CD1c-positive myeloid dendritic cell (primary cell): ENCODE results near the gene SWI5.

Source experiments
- DNase-seq: peaks from one replicate; pipeline ENCODE4 v3.0.0-alpha.2; 2016; ENCODE audit errors: extremely low spot score

Gene SWI5

DNA sequence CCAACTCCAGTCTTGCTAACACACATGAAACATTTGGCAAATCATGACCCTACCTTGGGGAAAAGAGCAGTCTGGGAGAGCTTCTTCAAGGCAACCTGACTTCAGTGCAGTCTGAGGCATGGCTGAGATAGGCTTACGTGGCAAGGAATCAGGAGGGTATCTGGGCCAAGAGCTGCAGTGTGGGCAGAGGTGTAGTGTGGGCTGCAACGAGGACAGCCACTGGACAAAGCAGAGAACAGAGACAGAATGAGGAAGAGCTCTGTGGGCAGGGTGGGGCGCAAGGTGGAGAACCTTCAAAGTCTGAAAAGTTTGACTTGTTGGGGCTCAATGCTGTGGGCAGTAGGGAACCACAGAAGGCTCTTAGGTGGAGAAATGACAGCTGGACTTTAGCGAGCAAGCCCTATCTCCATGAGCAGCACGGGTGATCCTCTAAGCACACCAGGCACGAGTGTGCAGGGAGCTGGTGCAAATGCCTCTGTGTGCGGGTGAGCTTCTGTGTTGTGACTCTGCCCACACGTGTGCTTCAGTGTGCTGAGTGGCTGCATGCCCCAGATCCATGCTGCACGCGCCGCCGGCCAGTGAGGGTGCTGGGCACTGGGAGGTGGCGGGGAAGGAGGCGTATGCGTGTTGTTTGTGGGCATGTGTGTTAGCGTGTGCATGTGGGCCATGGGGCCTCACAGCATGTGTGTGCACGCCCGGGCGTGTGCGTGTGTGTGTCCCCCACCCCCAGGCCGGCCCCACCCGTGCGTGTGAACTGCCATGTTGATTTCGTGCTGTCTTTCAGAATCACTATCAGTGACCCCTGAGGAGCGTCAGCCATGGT lies 23.5 kb upstream of the SWI5 start:
- DNase-seq = peak; percentile 13

DNA sequence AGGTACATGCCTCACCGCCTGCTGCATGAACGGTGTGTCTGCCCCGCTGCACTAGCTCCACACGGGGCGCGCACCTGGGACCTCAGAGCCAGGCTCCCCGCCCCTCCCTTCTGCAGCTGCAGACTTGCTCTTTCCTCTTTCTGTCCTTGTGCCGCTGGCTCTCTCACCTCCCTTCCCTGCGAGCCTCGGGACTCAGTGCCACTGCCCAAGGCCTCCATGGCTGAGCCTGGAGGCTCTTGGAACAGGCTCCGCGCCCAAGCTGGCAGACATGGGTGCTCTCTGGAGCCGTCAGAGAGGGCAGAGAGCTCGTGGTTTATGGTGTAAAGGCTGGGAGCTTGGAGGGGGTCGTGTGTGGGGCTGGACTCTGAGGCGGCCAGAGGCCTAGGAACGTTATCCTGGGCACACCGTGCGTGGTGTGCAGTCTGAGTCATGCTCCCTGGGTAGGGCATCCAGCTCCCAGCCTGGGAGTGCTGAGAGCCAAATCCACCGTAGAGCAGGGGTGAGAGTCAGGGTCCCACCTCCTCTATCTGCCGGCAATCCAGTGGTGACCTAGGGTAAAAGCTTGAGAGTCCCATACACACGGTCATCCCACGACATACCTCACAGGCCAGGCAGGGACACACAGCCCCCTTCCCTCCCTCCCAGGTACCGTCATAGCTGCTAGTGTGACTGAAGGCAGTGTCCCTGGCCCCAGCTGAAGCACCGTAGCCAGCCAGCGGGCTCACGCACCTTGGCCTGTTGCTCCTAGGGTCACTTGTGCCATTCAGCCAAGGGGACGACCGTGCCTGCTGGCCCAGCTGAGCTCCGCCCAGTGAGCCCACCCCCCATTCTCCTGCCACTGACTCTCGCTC lies 22.7 kb upstream of the SWI5 start:
- no peak for DNase-seq

DNA sequence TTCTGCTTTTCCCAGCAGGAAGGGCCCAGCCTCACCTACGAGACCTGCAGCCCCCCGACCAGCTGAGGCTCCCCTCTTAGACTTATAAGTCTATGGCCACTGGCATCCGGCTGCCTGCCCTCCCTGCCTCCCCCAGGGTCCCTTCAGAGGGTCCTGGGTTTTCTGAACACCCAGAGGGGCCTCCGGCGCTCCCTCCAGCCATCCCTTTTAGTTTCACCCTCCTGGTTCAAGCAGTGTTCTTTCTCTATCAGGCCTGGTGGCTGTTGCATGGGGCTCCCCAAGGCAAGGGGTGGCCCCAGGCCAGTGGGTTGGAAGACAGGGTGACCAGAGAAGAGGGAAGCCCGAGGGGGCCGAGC lies 22.1 kb upstream of the SWI5 start:
- DNase-seq = no peak

DNA sequence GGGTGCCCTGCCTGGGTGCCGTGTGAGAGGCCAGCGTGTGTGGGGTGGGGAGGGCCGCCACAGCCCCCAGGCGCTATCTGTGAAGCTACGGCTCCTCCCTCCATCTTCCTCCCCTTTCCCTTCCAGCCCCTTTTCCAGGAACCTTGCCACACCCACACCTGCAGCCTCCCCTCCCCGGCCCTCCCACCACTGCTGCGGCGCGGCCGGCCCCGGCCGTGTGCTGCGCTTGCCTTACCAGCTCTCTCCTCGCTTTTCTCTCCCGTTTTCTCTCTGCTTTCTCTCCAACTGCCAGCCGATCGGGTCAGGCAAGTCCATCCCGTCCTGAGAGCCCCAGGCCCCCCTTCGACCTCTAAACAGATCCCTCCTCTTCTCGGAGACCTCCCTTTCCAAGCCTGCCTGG lies 21.7 kb upstream of the SWI5 start:
- DNase-seq = no peak

DNA sequence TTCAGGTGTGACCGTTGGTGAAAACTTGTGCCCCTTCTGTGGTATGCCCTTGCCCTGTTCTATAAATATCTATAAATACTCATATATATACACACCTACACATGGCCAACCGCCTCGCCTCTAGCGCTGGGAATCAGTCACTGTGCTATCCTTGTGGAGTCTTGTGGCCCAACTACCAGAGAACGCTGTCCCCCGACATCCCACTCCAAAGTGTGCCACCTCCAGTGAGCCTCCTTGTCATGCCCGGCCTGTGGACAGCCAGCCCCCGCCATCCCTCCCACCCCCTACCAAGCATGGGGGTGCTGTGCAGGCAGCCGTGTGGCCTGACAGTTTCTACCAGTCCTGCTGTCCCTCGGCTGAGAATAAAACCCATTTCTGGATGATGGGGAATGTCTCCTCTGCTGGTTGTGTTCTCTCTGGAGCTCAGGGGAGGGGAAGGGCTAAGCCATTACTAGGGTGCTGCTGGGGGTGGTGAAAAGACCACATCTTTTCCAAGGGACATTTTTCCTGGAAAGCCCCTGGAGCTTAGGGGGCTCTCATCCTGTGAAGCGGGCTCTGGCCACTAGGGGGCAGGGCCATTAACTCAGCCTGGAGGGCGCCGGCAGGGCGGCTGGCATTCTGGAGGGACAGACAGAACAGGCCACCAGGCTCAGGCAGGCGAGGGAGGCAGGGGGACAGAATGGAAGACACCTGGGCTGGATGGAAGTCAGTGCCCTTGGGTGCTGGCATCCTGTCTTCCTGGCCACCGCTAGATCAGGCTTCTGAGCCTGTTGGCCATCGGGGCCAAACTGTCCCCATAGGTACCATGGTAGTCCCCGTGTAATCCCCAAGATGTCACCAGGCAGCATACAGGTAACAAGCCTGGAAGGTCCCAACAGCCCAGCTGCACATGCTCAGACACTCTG lies 21.0 kb upstream of the SWI5 start:
- DNase-seq = peak; percentile 56

DNA sequence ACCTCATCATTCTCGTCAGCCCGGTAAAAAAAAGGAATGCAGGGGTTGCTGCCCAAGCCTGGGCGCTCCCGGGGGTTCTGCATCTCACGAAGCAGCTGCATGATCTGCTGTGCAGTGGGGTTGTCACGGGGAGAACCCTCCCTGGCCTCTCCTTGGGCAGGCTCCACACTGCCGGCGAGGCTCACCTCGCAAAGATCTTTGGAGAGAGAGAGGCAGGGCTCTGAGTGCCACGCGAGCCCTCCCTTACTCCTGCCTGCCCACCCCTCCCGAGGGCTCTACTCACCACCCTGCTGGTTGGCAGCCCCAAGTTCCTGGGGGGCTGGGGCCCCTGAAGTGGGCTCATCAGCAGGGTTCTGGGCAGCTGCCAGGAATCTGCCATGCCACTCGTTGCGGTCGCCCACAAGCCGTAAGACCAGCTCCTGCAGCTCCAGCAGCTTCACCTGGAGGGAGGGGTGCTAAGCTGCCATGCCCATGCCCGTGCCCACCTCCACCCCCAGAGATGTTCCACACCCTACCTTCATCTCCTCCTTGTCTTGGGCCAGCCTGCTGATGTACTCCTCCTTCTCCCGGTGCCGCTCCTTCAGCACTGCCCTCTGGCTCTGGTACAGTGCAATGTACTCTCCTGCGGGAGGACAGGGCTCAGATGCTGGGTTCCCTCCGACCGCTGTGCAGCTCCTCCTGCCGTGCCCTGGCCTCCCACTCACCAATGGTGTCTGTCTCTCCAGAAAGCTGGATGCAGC lies 18.8 kb upstream of the SWI5 start:
- DNase-seq = no peak

DNA sequence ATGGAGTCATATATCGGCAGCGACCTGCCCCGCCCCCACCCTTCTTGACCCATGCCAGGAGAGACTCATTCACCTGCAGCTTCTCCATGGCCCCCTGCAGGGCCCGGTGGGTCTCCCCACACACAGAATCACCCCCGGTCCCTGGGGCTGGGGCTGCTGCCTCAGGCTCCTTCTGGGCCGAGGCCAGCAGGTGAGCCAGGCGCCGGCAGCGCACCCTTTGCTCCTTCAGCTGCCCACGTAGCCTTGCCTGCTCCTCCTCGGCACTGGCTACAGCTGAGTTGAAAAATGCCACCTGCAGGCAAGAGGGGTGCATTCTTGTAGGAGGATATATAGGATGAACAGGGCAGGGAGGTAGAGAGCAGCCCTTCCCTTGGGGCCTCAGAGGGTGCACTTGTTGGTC lies 18.2 kb upstream of the SWI5 start:
- no peak for DNase-seq

DNA sequence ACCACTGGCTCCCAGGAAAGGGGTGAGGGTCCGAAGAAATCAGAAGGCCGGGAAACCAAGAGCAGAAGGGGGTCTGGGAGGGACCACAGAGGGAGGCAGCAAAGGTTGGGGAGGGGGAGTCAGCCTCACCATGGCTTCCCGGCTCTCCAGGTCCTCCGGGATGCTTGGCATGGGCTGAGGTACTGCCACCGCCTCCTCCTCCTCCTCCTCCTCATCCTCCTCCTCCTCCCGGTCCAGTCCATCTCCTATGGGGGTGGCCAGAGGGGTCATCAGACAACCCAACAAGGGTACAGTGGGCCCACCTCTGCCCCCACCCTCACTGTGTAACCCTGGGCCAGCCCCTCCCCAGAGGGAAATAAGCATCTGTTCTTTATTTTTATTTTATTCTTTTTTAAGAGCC lies 17.8 kb upstream of the SWI5 start:
- DNase-seq = no peak

DNA sequence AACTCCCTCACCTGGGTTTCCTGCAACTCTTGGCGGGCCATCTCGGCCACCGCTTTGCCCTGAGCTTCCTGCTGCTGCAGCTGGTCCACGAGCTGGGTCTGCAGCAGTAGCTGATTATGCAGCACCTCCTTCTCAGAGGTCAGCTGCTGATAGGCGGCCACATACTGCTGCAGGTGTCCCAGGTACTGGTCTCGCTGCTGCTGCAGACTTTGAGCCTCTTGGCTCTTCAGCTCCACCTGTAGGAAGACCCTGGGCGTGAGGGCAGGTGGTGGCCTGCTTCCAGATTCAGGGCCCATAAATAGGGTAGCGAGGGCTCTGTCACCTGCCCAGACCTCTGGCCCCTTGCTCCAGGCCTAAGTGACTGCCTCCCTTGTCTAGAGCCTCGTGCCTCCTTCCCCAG lies 16.9 kb upstream of the SWI5 start:
- no peak for DNase-seq

DNA sequence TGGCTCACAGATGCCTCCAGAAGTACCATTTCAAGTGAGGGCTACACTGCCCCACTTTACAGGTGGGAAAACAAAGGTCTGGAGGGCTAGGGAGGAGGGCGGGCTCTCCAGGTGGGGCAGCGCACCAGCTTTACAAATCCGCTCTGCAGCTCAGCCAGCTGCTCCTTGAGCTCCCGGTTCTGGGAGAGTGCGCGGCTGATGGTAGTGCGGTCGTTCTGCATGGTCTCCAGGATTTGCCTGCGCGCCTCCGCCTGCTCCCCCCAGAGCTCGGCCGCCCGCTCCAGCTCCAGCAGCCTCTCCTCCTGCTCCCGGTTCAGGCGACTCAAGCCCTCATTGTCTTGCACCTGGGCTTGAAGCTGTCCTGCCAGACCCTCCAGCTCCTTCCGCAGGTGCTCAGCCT lies 15.7 kb upstream of the SWI5 start:
- DNase-seq = no peak

DNA sequence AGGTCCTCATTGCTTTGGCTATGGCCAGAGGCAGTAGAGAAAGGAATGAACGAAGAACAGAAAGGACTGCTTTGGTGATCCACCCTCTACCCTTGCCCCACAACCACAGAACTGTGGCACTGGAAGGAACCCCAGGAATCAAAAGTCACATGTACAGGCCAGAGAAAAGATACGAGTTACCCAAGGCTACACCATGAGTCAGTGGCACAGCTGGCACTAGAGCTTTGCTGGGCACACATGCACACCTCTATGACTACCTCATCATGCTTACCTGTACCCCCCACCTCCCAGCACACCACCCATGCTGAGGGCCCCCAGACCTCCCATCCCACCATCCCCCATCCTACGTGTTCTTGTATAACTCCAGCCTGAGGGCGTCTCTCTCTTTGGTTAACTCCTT lies 13.4 kb upstream of the SWI5 start:
- DNase-seq = no peak

DNA sequence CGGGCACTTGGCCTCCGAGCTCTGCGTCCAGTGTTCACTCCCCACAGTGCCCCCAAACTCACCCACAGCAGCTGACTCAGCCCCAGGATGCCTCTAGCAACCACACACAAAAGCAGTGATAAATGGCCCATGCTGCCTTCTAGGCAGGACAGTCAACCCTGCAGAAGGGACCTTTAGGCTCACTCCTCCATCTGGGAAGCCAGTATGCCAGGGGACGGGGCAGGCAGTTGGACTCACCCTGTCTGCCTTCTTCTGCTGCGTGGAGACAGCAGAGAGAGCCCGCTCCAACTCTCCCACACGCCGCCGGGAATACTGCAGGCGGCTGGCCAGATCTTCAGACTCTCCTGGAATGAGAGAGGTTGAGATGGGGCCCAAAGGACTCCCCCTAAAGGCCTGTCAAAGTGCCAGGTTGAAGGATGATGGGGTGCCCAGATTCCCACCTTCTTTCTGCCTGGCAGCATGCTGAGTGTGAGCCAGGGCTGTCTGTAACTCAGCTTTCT lies 10.7 kb upstream of the SWI5 start:
- DNase-seq = no peak

DNA sequence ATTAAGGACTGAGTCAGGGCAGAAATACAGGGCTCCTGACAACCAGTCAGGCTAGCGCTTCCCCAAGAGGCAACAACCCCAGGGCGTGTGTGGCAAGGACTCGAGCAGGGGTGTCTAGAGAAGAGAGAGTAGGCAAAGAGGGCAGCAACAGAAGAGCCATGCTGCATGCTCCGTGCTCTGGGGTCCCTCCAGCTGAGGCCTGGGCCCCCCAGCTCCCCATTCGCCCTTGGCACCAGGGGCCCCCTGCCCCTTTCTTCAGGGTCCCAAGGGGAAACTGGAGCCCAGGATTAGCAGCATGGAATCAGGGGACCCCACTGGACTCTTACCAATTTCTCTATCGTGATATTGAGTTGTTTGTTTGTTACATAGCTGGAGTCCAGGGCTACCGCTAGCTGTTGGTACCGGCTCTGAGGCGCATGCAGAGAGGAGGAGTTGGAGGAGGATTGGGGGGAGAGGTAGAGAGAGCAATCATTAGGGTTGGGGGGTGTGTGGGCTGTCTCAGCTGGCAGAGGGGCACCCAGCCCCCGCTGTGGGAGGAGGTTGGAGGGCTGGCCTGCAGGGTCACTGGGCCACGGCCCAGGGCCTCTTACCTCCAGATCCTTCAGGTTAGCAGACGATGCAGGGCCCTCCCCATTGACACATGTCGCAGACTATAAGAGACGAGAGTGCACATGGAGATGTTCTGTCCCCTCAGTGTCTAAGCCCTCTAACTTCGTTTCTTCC lies 9.0 kb upstream of the SWI5 start:
- DNase-seq = no peak

DNA sequence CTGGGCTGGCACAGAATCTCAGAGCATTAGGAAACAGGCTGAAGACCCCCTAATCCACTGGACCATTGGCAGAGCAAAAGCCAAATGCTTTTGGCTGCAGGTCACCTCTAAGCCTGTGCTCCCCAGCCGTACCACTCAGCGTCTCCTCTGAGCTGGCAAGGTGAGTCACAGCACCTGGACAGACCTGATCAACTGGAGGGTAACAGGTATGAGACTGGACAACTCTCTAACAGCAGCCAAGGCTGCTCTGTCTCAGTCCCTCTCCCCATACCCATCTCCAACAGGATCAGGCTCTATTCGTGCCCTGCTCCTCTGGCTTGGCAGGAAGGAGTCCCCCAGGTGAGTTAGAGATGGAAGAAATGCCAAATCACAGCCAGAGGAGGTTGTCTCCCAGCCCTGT lies 5.0 kb upstream of the SWI5 start:
- DNase-seq = no peak

DNA sequence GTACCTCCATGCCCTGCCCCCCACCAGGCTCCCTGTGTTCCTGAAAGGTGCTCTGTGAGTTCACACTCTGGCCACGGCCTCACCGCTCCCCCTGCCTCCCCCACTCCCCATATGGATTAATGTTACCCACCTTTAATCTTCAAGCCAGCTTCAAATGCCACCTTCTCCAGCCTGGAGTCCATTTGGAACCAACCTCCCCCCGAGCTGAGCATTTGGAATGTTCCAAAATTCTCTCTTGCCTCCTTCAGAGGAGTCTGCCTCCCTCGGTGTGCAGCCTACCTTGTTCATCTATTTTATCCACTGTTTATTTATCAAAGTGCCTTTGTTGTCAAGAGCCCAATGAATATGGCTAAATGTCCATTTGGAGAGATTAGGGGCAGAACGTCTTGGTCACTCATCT lies 4.6 kb upstream of the SWI5 start:
- no peak for DNase-seq

DNA sequence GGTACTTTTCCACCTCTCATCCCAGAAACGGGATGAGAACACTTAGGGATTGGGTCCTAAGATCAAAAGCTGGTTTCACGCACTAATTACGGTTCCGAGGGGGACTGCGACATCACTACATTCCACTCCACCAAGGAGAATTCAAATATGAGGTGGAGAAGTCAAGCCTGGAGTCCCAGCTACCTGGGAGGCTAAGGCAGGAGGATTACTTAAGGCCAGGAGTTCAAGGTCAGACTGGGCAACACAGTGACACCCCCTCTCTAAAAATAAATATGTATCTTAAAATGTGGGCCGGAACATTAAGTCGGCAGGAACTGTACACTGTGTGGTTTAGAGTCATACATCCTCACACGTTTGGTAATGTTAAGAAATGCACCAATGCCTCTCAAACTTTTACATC lies 1.8 kb upstream of the SWI5 start:
- DNase-seq = no peak

DNA sequence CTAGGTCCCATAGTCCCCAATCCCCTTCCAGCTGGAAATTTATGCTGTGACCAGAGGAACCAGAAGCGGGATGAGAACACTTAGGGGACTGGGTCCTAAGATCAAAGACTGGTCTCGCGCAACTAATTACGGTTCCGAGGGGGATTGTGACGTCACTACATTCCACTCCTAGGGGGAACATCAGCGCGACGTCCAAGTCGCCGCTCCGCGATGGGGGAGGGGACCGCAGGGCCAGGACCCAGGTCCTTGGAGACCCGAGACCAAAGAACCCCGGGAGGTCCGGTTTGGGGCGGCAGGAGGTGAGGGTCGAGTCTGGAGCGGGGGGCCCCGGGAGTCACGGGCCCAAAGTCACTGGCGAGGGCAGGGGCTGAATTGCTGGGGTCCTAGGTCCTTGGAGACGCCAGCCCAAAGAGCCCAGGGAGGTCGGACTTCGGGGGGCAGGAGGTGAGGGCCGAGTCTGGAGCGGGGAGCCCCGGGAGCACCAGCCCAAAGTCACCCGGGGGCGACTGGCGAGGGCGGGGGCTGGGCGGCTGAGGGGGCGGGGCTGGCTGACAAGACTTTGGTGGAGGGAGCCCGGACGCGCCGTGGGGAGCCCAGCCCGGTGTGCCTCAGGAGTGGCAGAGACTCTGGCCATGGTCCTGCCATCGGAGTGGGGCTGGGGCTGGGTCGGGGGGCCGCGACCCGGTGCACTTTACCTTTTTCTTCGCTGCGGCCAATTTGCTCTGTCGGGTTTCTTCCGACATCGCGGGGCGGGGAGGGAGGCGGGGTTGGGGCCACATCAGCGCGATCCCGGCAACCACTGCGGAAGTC lies 673 bp upstream of the SWI5 start, which contains the start of gene GOLGA2:
Gene GOLGA2 (minus strand): TSS at position 810 of the 810 bp plus-strand sequence. CDS start 31 bp downstream, at position 779.
- peak; percentile 7 for DNase-seq

DNA sequence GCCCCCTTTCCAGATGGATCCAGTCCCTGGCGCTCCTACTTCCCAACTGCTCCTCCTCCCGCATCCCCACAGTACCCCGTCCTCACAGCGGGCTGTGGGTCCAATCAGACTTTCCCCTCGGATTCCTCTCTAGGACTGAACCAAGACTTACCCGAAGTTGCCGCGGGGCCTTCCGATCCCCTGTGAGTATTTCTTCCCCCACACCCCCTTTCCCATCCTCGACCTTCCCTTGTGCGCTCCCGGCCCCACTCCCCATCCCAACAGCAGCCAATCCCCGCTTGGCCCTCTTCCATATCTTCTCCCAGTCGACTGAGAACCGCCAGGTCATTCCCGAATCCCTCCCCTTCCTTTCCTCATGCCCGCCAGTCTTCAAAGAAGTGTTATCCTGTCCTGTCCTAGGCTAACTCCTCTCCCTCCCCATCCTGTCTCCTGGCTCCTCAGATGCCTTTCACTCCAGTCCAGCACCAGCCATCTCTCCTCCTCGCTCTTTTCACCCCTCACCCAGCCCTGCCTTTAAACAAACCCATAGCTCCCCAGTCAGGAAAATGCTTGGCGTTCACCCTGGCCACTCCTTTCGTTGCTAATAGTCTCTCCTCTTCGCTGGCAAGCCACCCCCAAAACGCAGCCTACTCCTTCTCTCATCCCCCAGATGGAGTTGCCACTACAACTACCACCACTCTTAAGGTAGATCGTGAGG lies 646 bp downstream of the SWI5 start:
- peak; percentile 8 for DNase-seq
